Right lobe of liver (tissue), 4 donors: ENCODE measurements around the gene SLC26A8.

ENCODE experiments used
- POLR2A ChIP-seq: fragments of 450-650 bp; IDR thresholded peaks from one replicate; pipeline ENCODE4 v1.6.1; 2017; ENCODE audit warnings: antibody characterized with exemption, mild to moderate bottlenecking
- TF ChIP-seq, protein P1 (sequence below), 4 donors: fragments of 200-600 bp in 3 of 4; fragments of 450-650 bp in 1 of 4; IDR thresholded peaks; one replicate each; pipeline versions ENCODE4 v1.5.1 to v1.8.0; 2016 to 2022; ENCODE audit warnings: antibody characterized with exemption in 4 of 4, mild to moderate bottlenecking in 2 of 4
- donor health status: DM: no; HTN: no; CAD: no.
- donor health status: DM: no; HTN: no; CAD: no.
- donor health status: DM: no; HTN: yes; CAD: no.

DNA sequence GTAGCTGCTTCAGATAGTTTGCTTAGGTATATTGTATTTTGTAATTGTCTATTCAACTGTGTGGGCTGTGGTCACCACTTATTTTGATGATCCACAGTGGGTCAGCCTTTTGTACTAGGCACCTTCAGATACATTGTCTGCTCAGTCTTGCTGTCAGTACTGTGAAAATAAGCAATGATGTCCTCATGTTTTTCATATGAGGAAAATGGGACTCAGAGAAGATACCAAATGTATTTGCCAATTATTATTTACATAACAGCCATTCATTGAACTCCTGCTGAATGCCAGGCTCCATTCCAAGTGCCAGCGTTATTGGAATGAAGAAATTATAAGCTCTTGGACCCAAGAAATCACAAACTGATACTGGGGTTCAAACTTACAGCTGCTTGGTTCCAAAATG, 31.7 kb upstream of the SLC26A8 start:
- TF ChIP-seq, protein P1, sequence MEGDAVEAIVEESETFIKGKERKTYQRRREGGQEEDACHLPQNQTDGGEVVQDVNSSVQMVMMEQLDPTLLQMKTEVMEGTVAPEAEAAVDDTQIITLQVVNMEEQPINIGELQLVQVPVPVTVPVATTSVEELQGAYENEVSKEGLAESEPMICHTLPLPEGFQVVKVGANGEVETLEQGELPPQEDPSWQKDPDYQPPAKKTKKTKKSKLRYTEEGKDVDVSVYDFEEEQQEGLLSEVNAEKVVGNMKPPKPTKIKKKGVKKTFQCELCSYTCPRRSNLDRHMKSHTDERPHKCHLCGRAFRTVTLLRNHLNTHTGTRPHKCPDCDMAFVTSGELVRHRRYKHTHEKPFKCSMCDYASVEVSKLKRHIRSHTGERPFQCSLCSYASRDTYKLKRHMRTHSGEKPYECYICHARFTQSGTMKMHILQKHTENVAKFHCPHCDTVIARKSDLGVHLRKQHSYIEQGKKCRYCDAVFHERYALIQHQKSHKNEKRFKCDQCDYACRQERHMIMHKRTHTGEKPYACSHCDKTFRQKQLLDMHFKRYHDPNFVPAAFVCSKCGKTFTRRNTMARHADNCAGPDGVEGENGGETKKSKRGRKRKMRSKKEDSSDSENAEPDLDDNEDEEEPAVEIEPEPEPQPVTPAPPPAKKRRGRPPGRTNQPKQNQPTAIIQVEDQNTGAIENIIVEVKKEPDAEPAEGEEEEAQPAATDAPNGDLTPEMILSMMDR (IDR thresholded peaks at IDR 0.05), result no peak
- no peak for TF ChIP-seq POLR2A
